Hepatocyte (in vitro differentiated cells): Measurements from ENCODE around the gene KCNK17.

Experiments
- EZH2 ChIP-seq: fragments of 200-600 bp; sonication (generic); IDR thresholded peaks from 2 replicates; pipeline ENCODE4 v1.6.1; 2016; ENCODE audit warnings: antibody characterized with exemption, mild to moderate bottlenecking, borderline replicate concordance
- EZH2phosphoT487 ChIP-seq: fragments of 200-600 bp; sonication (generic); IDR thresholded peaks from one replicate; pipeline ENCODE4 v1.6.1; 2018; ENCODE audit warnings: antibody characterized with exemption, mild to moderate bottlenecking, low read depth, moderate library complexity; ENCODE audit not compliant: unreplicated experiment, severe bottlenecking
- TF ChIP-seq, protein P1 (sequence below): fragments of 200-600 bp; sonication (generic); IDR thresholded peaks from 2 replicates; pipeline ENCODE4 v1.5.1; 2016; ENCODE audit warnings: antibody characterized with exemption, mild to moderate bottlenecking; ENCODE audit not compliant: poor library complexity

GRCh38 chr6:39268171-39268570, 46.0 kb downstream of the KCNK17 start:
- no peak for TF ChIP-seq EZH2phosphoT487
- TF ChIP-seq, protein P1, sequence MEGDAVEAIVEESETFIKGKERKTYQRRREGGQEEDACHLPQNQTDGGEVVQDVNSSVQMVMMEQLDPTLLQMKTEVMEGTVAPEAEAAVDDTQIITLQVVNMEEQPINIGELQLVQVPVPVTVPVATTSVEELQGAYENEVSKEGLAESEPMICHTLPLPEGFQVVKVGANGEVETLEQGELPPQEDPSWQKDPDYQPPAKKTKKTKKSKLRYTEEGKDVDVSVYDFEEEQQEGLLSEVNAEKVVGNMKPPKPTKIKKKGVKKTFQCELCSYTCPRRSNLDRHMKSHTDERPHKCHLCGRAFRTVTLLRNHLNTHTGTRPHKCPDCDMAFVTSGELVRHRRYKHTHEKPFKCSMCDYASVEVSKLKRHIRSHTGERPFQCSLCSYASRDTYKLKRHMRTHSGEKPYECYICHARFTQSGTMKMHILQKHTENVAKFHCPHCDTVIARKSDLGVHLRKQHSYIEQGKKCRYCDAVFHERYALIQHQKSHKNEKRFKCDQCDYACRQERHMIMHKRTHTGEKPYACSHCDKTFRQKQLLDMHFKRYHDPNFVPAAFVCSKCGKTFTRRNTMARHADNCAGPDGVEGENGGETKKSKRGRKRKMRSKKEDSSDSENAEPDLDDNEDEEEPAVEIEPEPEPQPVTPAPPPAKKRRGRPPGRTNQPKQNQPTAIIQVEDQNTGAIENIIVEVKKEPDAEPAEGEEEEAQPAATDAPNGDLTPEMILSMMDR: no peak
- no peak for TF ChIP-seq EZH2
